ENCODE measurements around the gene CASZ1.

CASZ1 gene

DNA sequence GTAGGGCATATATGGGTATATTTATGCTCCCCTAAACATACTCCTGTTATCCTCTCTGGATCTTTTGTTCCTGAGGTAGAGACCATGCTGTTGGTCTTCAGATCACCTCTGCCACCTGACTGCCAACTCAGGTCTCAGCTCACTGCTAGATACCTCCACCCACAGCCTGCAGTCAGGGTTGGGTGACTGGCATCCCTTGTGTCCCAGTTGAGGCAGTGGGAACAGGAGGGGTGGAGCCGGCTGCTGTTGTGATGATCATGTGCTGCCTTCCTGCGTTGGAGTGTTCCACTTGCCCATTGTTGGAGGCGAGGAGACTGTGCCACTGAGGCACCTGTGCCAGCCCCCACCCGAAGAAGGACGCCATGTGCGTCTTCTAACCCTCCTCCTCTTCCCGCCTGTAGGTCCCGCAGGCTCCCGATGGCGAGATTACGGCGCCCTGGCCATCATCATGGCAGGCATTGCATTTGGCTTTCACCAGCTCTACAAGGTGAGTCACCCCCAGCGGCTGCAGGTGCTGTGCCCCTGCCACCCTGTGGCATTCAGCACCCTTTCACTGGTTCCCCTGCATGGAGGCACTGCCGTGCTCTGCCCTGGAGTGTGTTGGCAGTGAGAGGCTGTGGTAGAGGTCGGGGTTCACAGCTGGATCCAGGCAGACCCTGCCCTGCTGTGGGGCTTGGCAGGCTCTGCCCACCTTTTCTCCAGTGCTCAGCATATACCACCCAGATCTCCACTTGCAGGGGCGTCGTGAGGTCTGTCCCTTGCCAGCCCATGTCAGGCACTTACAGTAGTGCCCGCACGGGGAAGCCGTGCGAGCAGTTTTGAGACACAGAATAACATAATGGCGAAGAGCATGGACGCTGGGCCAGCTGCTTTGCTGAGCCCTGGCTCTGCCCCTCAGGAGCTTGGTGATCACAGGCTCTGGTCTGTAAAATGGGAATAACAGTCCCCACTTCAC, 178.2 kb downstream of the CASZ1 start:
- TF ChIP-seq, protein P1, sequence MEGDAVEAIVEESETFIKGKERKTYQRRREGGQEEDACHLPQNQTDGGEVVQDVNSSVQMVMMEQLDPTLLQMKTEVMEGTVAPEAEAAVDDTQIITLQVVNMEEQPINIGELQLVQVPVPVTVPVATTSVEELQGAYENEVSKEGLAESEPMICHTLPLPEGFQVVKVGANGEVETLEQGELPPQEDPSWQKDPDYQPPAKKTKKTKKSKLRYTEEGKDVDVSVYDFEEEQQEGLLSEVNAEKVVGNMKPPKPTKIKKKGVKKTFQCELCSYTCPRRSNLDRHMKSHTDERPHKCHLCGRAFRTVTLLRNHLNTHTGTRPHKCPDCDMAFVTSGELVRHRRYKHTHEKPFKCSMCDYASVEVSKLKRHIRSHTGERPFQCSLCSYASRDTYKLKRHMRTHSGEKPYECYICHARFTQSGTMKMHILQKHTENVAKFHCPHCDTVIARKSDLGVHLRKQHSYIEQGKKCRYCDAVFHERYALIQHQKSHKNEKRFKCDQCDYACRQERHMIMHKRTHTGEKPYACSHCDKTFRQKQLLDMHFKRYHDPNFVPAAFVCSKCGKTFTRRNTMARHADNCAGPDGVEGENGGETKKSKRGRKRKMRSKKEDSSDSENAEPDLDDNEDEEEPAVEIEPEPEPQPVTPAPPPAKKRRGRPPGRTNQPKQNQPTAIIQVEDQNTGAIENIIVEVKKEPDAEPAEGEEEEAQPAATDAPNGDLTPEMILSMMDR (IDR thresholded peaks at IDR 0.05): no peak
- no peak for DNase-seq
- Mint-ChIP-seq H3K9me3 (no peaks in the 10 kb centered on the region), H3K4me1 (peaks cover 25% of the 10 kb centered on the region), H3K36me3 (ENCODE audit: low read depth) (no peaks in the 10 kb centered on the region), H3K27ac (no peak overlapping the region), H3K27me3 (ENCODE audit: low read depth, poor library complexity) (peaks cover 4% of the 10 kb centered on the region), H3K4me3 (no peak overlapping the region)

DNA sequence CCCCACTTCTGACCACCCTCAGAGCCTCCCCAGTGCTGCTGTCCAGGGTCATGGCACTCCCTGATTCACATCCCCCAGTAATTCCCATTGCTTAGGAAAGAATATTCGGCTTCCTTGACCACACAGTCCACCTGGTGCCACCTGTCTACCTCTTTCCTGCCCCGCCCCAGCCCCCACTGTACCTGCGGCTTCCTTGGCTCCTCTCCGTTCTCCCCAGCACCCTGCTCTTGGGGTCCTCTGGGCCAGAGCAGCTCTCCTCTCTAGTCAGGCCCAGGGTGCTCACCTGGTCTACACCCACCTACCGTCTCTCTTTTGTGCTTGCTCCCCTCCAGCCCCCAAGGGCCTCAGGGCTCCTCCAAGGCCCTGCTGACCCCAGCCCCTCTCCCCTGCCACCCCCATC, 179.1 kb downstream of the CASZ1 start:
- Mint-ChIP-seq H3K27me3 (ENCODE audit: low read depth, poor library complexity) (peaks cover 4% of the 10 kb centered on the region), H3K36me3 (ENCODE audit: low read depth) (no peaks in the 10 kb centered on the region), H3K9me3 (no peaks in the 10 kb centered on the region), H3K4me1 (peaks cover 16% of the 10 kb centered on the region), H3K27ac (peak overlapping the region; percentile 71), H3K4me3 (no peak overlapping the region)
- DNase-seq: no peak
- TF ChIP-seq, protein P1 (IDR thresholded peaks at IDR 0.05): no peak

DNA sequence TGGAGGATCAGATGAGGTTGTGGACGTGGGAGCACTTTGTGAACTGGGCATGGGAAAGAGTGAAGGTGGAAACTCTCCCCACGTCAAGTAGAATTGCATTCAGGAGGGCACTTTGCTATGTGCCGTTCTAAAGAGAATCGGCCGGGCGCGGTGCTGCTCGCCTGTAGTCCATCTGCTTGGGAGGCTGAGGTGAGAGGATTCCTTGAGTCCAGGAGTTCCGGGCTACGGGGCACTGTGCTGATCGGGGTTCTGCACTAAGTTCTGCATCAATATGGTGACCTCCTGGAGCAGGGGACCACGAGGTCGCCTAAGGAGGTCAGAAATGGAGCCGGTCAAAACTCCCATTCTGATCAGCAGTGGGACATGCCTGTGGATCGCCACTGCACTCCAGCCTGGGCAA, 179.8 kb downstream of the CASZ1 start:
- Mint-ChIP-seq H3K27ac (no peak overlapping the region), H3K4me3 (no peak overlapping the region), H3K36me3 (ENCODE audit: low read depth) (no peaks in the 10 kb centered on the region), H3K27me3 (ENCODE audit: low read depth, poor library complexity) (peaks cover 4% of the 10 kb centered on the region), H3K9me3 (no peaks in the 10 kb centered on the region), H3K4me1 (peaks cover 15% of the 10 kb centered on the region)
- TF ChIP-seq, protein P1 (IDR thresholded peaks at IDR 0.05): no peak
- DNase-seq: no peak

DNA sequence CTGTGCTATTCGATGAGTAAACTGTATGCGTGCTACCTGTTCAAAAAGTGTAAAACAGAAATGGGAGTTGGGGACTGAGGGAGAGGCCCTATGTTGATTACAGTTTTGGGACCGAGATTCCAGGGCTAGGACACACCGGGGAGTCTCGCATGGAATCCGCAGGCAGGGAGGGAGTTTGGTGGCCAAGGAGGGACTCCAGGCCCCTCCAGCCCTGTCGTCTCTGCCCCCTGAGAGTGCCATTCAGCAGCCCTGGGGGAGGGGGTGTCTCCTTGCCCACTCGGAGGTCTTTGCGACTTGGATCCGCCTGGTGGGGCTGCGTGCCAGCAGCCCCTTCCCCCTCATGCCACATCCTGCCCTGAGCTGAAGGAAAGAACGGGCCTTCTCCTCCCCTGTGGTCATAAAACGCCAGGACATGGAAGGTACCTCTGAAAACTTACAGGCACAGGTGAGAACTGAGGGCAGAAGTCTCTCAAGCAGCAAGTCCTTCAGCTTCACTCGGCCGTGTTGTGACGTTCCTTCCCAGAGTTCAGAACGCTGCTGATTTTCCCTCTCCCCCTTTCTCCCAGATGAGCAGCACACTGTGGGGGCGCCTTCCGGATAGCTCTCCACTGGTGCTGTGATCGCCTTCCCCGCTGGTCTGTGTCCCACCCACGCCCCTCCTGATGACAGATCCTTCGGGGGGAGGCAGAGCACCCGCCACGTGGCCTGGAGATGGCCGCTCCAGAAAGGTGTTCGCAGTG, 180.3 kb downstream of the CASZ1 start:
- Mint-ChIP-seq H3K4me3 (no peak overlapping the region), H3K9me3 (no peaks in the 10 kb centered on the region), H3K4me1 (peaks cover 15% of the 10 kb centered on the region), H3K27me3 (ENCODE audit: low read depth, poor library complexity) (no peaks in the 10 kb centered on the region), H3K27ac (no peak overlapping the region), H3K36me3 (ENCODE audit: low read depth) (no peaks in the 10 kb centered on the region)
- TF ChIP-seq, protein P1 (IDR thresholded peaks at IDR 0.05): no peak
- no peak for DNase-seq

DNA sequence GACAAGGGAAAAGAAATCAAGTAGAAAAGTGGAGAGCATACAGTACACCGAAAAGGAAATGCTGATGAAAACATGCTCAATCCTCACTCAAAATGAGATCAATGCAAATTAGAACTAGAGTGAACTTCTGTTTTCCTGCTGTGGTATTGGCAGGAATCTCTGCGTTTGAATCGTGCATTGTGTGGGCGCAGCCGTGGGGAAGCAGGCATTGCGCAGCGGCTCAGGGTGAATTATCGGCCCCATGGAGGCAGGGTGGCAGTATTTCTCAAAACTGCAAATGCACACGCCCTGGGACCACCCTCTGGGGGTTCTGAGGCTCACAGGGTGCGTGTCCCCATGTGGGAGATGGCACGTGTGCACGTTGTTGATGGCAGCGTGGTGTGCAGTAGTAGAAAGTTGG, 181.1 kb downstream of the CASZ1 start:
- H3K36me3 Mint-ChIP-seq (ENCODE audit: low read depth): no peaks in the 10 kb centered on the region
- no peak overlapping the region for H3K27ac Mint-ChIP-seq
- no peak overlapping the region for H3K4me3 Mint-ChIP-seq
- H3K4me1 Mint-ChIP-seq: peaks cover 15% of the 10 kb centered on the region
- no peaks in the 10 kb centered on the region for H3K9me3 Mint-ChIP-seq
- DNase-seq: no peak
- TF ChIP-seq, protein P1 (IDR thresholded peaks at IDR 0.05): no peak
- H3K27me3 Mint-ChIP-seq (ENCODE audit: low read depth, poor library complexity): no peaks in the 10 kb centered on the region

All from nephron progenitor cell (in vitro differentiated cells).